ENCODE results near the gene KIF3A. TPM values are rescaled to one million over a fixed set of nuclear protein-coding genes. Genes with fewer than 3 reads are reported as not detected.

The KIF3A gene
- total and polyA plus RNA-seq, 7 experiments from 2014 or later, result 7.5 to 30.0 (median 11.4) TPM

DNA sequence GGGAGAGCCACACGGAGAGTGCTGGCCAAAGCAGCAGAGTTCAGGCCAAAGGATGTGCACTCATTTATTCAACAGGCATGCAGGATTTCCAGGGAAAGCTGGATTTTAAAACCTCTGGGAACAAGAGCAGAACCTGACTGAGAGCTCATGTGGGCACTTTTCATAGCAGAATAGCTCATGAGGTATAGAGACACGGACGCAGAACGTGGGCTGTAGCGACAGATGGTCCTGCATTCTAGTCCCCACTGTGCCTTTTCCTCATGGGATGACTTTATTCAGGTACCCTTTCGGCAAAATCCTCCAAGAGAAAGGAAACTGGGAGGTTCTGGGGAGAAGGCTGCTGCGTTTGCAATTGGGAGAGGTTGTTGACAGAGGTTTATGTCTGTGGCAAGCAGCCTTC lies 58.2 kb downstream of the KIF3A start:
- Histone ChIP-seq H3K4me1 (ENCODE audit: control insufficient read depth in 2 of 2, insufficient read depth in 2 of 2, low read length in 2 of 2) (peaks cover 0 to 17% of the 10 kb centered on the region in 2 donors), H3K27ac (ENCODE audit: low read depth, low read length) (no peak overlapping the region), H3K4me3 (ENCODE audit: low read length) (no peak overlapping the region), H3K36me3 (ENCODE audit: control insufficient read depth in 2 of 3, insufficient read depth in 3 of 3, low read length in 3 of 3) (no peaks in the 10 kb centered on the region), H3K9me3 (ENCODE audit: control insufficient read depth in 2 of 3, low read length in 3 of 3) (no peaks in the 10 kb centered on the region), H3K27me3 (ENCODE audit: control insufficient read depth in 2 of 2, insufficient read depth in 2 of 2, low read length in 2 of 2) (no peaks in the 10 kb centered on the region)
- Mint-ChIP-seq H3K27ac (no peak overlapping the region), H3K36me3 (peaks cover 0 to 15% (median 5%) of the 10 kb centered on the region in 5 donors), H3K4me3 (no peak overlapping the region), H3K9me3 (no peaks in the 10 kb centered on the region), H3K4me1 (peaks cover 0 to 30% (median 0%) of the 10 kb centered on the region in 7 donors), H3K27me3 (peaks cover 0 to 3% (median 0%) of the 10 kb centered on the region in 5 donors)
- no peak for DNase-seq
- intact Hi-C loops (cut with micrococcal nuclease), result no loop called here
- ChIA-PET CTCF (interaction anchor here (0.6 kb wide), 1 partner anchor 312 kb away, joined by 4 read pairs; no protein-coding TSS in a partner anchor), POLR2A (no interaction called here)
- ATAC-seq, result no peak

DNA sequence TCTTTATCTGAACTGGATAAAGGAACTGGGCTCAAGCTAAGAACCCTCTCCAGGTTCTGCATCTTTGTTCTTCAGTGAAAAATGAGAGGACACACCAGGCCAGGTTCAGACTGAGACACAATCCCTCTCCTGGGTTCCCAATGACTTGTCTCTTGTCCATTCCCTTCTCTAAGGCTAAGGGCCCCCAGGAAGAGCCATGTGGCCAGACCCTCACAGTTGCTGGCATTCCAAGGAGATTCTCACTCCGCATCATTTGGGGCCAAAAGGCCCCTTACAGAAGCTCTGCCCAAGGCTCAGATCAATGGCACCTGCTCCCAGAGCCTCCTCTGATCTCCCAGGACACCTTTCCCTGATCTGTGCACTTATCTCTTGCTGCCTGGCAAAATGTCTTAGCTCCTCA lies 58.6 kb downstream of the KIF3A start:
- POLR2A ChIA-PET, result interaction anchor here (0.5 kb wide), 1 partner anchor 16 kb away, joined by 3 read pairs; no protein-coding TSS in a partner anchor
- Histone ChIP-seq H3K4me3 (ENCODE audit: low read length) (no peak overlapping the region), H3K27ac (ENCODE audit: low read depth, low read length) (no peak overlapping the region), H3K27me3 (ENCODE audit: control insufficient read depth in 2 of 2, insufficient read depth in 2 of 2, low read length in 2 of 2) (no peaks in the 10 kb centered on the region), H3K9me3 (ENCODE audit: control insufficient read depth in 2 of 3, low read length in 3 of 3) (no peaks in the 10 kb centered on the region), H3K36me3 (ENCODE audit: control insufficient read depth in 2 of 3, insufficient read depth in 3 of 3, low read length in 3 of 3) (no peaks in the 10 kb centered on the region), H3K4me1 (ENCODE audit: control insufficient read depth in 2 of 2, insufficient read depth in 2 of 2, low read length in 2 of 2) (peaks cover 0 to 17% of the 10 kb centered on the region in 2 donors)
- no peak overlapping the region for H3K4me3 Mint-ChIP-seq
- CTCF ChIA-PET, result no interaction called here
- peaks cover 0 to 15% (median 5%) of the 10 kb centered on the region in 5 donors for H3K36me3 Mint-ChIP-seq
- H3K4me1 Mint-ChIP-seq, result peaks cover 0 to 34% (median 0%) of the 10 kb centered on the region in 7 donors
- intact Hi-C loops (cut with micrococcal nuclease), result no loop called here
- no peak overlapping the region for H3K27ac Mint-ChIP-seq
- peaks cover 0 to 3% (median 0%) of the 10 kb centered on the region in 5 donors for H3K27me3 Mint-ChIP-seq
- DNase-seq (no peak), ATAC-seq (no peak)
- no peaks in the 10 kb centered on the region for H3K9me3 Mint-ChIP-seq

DNA sequence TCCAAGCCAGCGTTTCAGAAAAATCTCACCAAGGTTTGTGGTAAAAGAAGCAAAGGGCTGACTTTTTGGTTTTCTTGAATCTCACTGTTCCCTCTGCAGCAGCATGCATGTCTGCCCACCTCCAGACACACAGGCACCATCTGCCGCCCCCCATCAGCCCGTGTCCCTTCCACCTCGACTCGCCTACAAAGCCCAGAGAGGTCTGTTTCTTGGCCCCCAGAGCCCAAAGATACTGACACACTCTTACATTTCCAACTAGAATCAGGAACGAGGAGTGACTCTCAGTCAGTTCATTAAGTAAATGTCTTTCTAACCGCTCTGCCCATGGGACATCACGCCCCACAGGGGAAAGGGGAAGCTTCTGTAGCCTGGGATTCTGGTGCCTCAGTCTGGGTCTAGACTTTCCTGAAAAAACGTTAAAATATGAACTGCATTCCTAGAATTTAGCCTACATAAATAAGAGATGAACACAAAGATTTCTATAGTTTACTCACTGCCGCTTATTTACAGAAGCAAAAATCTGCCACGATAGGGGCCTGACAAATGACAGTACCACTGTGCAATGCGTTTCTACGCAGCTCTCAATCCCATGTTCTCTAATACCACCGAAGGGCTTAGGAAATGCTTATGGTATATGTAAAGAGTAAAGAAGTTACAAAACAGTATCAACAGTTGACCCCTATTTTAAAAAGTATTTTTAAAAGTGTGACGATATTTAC lies 59.5 kb downstream of the KIF3A start:
- no peak for ATAC-seq
- H3K4me3 ChIP-seq (ENCODE audit: low read length), result no peak overlapping the region
- ChIA-PET POLR2A (no interaction called here), CTCF (no interaction called here)
- Mint-ChIP-seq H3K27me3 (peaks cover 0 to 3% (median 0%) of the 10 kb centered on the region in 5 donors), H3K27ac (peak overlapping the region in 1 of 9 donors; percentile 38), H3K36me3 (peaks cover 0 to 11% (median 5%) of the 10 kb centered on the region in 5 donors), H3K9me3 (no peaks in the 10 kb centered on the region), H3K4me3 (no peak overlapping the region), H3K4me1 (peaks cover 0 to 39% (median 0%) of the 10 kb centered on the region in 7 donors)
- DNase-seq, result no peak
- intact Hi-C loops (cut with micrococcal nuclease), result no loop called here
- peaks cover 0 to 17% of the 10 kb centered on the region in 2 donors for H3K4me1 ChIP-seq (ENCODE audit: control insufficient read depth in 2 of 2, insufficient read depth in 2 of 2, low read length in 2 of 2)
- no peak overlapping the region for H3K27ac ChIP-seq (ENCODE audit: low read depth, low read length)
- H3K9me3 ChIP-seq (ENCODE audit: control insufficient read depth in 2 of 3, low read length in 3 of 3), result no peaks in the 10 kb centered on the region
- no peaks in the 10 kb centered on the region for H3K27me3 ChIP-seq (ENCODE audit: control insufficient read depth in 2 of 2, insufficient read depth in 2 of 2, low read length in 2 of 2)
- H3K36me3 ChIP-seq (ENCODE audit: control insufficient read depth in 2 of 3, insufficient read depth in 3 of 3, low read length in 3 of 3), result no peaks in the 10 kb centered on the region

DNA sequence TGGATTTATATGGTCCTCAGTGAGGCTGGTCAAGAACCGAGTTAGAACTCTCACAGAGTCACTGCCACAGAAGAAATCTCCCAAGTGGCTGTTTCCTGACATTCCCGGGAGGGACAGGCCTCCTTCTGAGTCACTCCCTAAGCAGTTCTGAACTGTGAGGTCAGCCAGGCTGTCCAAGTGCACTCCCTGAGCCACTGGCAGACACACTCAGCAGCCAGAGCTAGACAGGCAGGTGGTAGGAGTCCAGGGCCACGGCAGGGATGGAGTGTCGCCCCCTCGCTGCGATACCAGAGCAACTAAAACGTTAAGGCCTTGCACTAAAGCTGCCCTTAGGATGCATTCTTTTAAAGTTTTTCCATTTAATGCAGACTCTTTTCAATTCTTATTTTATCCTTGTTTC lies 60.2 kb downstream of the KIF3A start:
- no peak overlapping the region for H3K27ac ChIP-seq (ENCODE audit: low read depth, low read length)
- Mint-ChIP-seq H3K27ac (no peak overlapping the region), H3K4me3 (no peak overlapping the region), H3K9me3 (no peaks in the 10 kb centered on the region), H3K27me3 (peaks cover 0 to 3% (median 0%) of the 10 kb centered on the region in 5 donors), H3K36me3 (peaks cover 0 to 10% (median 5%) of the 10 kb centered on the region in 5 donors), H3K4me1 (peaks cover 0 to 39% (median 0%) of the 10 kb centered on the region in 7 donors)
- intact Hi-C loops (cut with micrococcal nuclease), result no loop called here
- no peak for ATAC-seq
- ChIA-PET POLR2A (no interaction called here), CTCF (no interaction called here)
- no peak for DNase-seq
- peaks cover 0 to 17% of the 10 kb centered on the region in 2 donors for H3K4me1 ChIP-seq (ENCODE audit: control insufficient read depth in 2 of 2, insufficient read depth in 2 of 2, low read length in 2 of 2)
- no peak overlapping the region for H3K4me3 ChIP-seq (ENCODE audit: low read length)
- no peaks in the 10 kb centered on the region for H3K36me3 ChIP-seq (ENCODE audit: control insufficient read depth in 2 of 3, insufficient read depth in 3 of 3, low read length in 3 of 3)
- no peaks in the 10 kb centered on the region for H3K9me3 ChIP-seq (ENCODE audit: control insufficient read depth in 2 of 3, low read length in 3 of 3)
- H3K27me3 ChIP-seq (ENCODE audit: control insufficient read depth in 2 of 2, insufficient read depth in 2 of 2, low read length in 2 of 2), result no peaks in the 10 kb centered on the region

DNA sequence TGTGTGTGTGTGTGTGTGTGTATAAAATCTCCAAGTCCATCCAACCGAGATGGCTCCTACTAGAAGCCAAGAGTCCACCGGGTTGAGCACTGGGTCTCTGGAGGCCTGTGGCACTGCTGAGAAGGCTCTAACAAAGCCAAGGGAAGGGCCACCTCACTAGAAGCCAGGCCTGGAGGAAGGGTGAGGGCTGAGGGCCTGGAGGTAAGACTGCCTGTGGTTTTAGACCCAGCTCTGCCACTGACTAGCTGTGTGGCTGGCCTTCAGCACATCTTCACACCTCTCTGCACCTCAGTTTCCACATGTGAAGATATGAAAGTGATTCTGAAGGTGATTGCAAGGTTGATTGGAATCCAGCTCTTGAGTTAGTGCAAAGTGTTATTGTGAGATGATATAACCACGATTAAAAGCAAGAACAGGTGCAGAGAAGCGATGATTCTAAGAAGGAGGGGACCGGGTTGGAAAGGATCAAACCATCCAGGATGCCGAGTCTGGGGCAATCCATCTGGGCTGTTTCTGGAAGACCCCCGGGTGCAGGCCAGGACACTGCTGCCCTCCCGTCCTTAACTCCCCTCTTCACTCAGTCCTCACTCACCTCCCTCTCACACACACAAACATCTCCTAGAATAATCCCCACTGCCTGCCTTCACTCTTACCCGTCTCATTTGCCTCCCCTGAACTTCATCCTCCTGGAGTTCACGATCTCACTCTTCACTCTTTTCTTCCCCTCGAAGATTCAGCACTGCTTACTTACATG lies 61.2 kb downstream of the KIF3A start:
- CTCF ChIA-PET, result interaction anchor here (0.6 to 0.7 kb wide), 2 partner anchors 43 to 667 kb away, joined by 3 read pairs; no protein-coding TSS in a partner anchor
- Mint-ChIP-seq H3K27ac (peak overlapping the region in 1 of 9 donors; percentile 39), H3K36me3 (peaks cover 0 to 10% (median 5%) of the 10 kb centered on the region in 5 donors), H3K4me1 (peaks cover 0 to 39% (median 0%) of the 10 kb centered on the region in 7 donors), H3K9me3 (peaks cover 0 to 1% (median 0%) of the 10 kb centered on the region in 11 donors), H3K27me3 (peaks cover 0 to 3% (median 0%) of the 10 kb centered on the region in 5 donors), H3K4me3 (peak overlapping the region in 1 of 10 donors; percentile 75)
- Histone ChIP-seq H3K27me3 (ENCODE audit: control insufficient read depth in 2 of 2, insufficient read depth in 2 of 2, low read length in 2 of 2) (no peaks in the 10 kb centered on the region), H3K4me3 (ENCODE audit: low read length) (no peak overlapping the region), H3K9me3 (ENCODE audit: control insufficient read depth in 2 of 3, low read length in 3 of 3) (no peaks in the 10 kb centered on the region), H3K27ac (ENCODE audit: low read depth, low read length) (no peak overlapping the region), H3K36me3 (ENCODE audit: control insufficient read depth in 2 of 3, insufficient read depth in 3 of 3, low read length in 3 of 3) (no peaks in the 10 kb centered on the region), H3K4me1 (ENCODE audit: control insufficient read depth in 2 of 2, insufficient read depth in 2 of 2, low read length in 2 of 2) (peaks cover 0 to 17% of the 10 kb centered on the region in 2 donors)
- DNase-seq (no peak), ATAC-seq (no peak)
- intact Hi-C loops (cut with micrococcal nuclease), result no loop called here
- POLR2A ChIA-PET, result no interaction called here

DNA sequence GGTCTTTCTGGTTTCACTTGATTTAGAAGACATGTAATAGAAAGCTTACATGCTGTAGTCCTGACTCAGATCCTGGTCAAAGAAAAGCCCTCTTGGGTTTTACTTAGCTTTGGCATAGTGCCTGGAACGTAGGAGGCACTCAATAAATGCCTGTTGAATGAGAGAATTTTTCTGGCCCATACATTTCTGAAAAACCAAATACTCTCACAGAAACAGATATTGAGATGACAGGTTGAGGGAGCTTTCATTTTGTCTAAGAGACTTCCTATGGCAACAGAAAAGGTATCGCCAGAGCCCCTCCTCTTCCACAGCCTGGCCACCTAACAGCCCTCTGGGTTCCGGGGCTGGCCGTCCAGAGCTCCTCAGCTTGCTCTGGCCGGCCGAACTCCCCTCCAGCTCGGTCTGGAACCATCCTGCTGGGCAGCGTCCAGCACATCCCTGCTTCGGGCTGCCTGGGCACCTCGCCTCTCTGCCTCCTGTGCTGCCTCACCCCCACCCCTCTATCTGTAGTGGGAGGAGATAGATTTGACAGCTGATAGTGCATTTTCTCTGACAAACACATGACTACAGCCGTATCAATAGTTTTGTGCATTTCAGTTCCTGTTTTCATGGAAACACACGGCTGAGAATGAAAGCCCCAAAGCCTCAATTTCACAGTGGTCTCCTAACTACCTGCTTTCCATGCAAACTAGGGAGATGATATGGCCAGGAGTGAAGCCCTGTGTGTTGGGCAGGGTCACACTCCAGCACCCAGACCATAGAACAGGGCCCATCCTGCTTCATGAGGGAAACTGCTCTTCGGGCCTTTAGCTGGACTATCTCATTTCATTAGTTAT lies 62.5 kb downstream of the KIF3A start:
- peak overlapping the region in 1 of 9 donors; percentile 87 for H3K27ac Mint-ChIP-seq
- Histone ChIP-seq H3K27ac (ENCODE audit: low read depth, low read length) (no peak overlapping the region), H3K4me1 (ENCODE audit: control insufficient read depth in 2 of 2, insufficient read depth in 2 of 2, low read length in 2 of 2) (peaks cover 0 to 17% of the 10 kb centered on the region in 2 donors), H3K27me3 (ENCODE audit: control insufficient read depth in 2 of 2, insufficient read depth in 2 of 2, low read length in 2 of 2) (no peaks in the 10 kb centered on the region), H3K9me3 (ENCODE audit: control insufficient read depth in 2 of 3, low read length in 3 of 3) (no peaks in the 10 kb centered on the region), H3K36me3 (ENCODE audit: control insufficient read depth in 2 of 3, insufficient read depth in 3 of 3, low read length in 3 of 3) (no peaks in the 10 kb centered on the region), H3K4me3 (ENCODE audit: low read length) (no peak overlapping the region)
- intact Hi-C loops (cut with micrococcal nuclease), result no loop called here
- peaks cover 0 to 2% (median under 1%) of the 10 kb centered on the region in 5 donors for H3K36me3 Mint-ChIP-seq
- peaks cover 0 to 3% (median 0%) of the 10 kb centered on the region in 11 donors for H3K9me3 Mint-ChIP-seq
- ChIA-PET POLR2A (no interaction called here), CTCF (interaction anchor here (0.6 to 0.7 kb wide), 2 partner anchors 42 to 665 kb away, joined by 3 read pairs; no protein-coding TSS in a partner anchor)
- peak; percentile 44 for ATAC-seq
- H3K4me3 Mint-ChIP-seq, result peak overlapping the region in 1 of 10 donors; percentile 75
- H3K4me1 Mint-ChIP-seq, result peaks cover 0 to 37% (median 0%) of the 10 kb centered on the region in 7 donors
- peaks cover 0 to 3% (median 0%) of the 10 kb centered on the region in 5 donors for H3K27me3 Mint-ChIP-seq
- no peak for DNase-seq

Data from naive thymus-derived CD4-positive, alpha-beta T cell (primary cell).